ENCODE measurements around the gene ODAD4.

ODAD4 gene

DNA sequence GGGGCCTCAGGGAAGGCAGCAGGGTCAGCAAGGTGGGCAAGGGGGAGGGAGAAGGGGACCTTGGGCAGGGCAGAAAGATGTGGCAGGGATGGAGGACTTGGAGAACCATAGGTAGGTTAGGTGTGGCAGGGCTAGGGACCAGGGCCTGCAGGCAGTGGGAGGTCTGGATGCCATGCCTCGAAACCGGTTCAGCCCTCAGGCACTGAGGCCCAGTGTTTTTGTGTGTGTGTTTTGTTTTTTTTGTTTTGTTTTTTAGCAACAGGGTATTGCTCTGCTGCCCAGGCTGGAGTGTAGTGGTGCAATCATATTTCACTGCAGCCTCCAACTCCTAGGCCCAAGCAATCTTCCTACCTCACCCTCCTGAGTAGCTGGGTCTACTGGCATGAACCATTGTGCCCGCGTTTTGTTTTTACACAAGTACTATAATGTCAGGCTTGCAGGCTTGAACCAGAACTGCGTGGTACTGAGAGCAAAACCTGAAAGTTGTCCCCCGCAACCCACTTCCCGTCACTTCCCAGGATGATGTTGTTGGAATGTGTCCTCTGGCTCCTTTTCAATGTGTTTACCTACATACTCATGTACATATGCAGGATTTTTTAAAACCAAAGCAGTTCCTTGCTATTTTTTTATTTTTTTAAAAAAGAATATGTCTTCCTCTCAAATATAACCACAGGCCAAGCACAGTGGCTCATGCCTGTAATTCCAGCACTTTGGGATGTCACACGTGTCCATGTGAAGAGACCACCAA is 12.4 kb downstream of the ODAD4 start:
- no peak for DNase-seq (ENCODE audit: low read depth in 1 of 2, low spot score in 1 of 2)
- TF ChIP-seq, protein P1, sequence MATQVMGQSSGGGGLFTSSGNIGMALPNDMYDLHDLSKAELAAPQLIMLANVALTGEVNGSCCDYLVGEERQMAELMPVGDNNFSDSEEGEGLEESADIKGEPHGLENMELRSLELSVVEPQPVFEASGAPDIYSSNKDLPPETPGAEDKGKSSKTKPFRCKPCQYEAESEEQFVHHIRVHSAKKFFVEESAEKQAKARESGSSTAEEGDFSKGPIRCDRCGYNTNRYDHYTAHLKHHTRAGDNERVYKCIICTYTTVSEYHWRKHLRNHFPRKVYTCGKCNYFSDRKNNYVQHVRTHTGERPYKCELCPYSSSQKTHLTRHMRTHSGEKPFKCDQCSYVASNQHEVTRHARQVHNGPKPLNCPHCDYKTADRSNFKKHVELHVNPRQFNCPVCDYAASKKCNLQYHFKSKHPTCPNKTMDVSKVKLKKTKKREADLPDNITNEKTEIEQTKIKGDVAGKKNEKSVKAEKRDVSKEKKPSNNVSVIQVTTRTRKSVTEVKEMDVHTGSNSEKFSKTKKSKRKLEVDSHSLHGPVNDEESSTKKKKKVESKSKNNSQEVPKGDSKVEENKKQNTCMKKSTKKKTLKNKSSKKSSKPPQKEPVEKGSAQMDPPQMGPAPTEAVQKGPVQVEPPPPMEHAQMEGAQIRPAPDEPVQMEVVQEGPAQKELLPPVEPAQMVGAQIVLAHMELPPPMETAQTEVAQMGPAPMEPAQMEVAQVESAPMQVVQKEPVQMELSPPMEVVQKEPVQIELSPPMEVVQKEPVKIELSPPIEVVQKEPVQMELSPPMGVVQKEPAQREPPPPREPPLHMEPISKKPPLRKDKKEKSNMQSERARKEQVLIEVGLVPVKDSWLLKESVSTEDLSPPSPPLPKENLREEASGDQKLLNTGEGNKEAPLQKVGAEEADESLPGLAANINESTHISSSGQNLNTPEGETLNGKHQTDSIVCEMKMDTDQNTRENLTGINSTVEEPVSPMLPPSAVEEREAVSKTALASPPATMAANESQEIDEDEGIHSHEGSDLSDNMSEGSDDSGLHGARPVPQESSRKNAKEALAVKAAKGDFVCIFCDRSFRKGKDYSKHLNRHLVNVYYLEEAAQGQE (IDR thresholded peaks at IDR 0.05; ENCODE audit: insufficient replicate concordance, low read depth), result no peak
- TF ChIP-seq SPI1 (IDR thresholded peaks at IDR 0.05; ENCODE audit: borderline replicate concordance, low read depth), result no peak
- TF ChIP-seq, protein P2, sequence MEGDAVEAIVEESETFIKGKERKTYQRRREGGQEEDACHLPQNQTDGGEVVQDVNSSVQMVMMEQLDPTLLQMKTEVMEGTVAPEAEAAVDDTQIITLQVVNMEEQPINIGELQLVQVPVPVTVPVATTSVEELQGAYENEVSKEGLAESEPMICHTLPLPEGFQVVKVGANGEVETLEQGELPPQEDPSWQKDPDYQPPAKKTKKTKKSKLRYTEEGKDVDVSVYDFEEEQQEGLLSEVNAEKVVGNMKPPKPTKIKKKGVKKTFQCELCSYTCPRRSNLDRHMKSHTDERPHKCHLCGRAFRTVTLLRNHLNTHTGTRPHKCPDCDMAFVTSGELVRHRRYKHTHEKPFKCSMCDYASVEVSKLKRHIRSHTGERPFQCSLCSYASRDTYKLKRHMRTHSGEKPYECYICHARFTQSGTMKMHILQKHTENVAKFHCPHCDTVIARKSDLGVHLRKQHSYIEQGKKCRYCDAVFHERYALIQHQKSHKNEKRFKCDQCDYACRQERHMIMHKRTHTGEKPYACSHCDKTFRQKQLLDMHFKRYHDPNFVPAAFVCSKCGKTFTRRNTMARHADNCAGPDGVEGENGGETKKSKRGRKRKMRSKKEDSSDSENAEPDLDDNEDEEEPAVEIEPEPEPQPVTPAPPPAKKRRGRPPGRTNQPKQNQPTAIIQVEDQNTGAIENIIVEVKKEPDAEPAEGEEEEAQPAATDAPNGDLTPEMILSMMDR (IDR thresholded peaks at IDR 0.05; ENCODE audit: insufficient read depth, low read length), result no peak
- TF ChIP-seq GABPA (IDR thresholded peaks at IDR 0.05; ENCODE audit: low read depth), result no peak
- TF ChIP-seq POLR2AphosphoS5 (IDR thresholded peaks at IDR 0.05; ENCODE audit: low read depth), result no peak
- Histone ChIP-seq H3K27me3 (ENCODE audit: insufficient read depth, poor library complexity, severe bottlenecking) (no peaks in the 10 kb centered on the region), H3K27ac (replicated peaks) (no peak overlapping the region), H3K4me3 (replicated peaks; ENCODE audit: insufficient read depth, low read length) (no peak overlapping the region)

DNA sequence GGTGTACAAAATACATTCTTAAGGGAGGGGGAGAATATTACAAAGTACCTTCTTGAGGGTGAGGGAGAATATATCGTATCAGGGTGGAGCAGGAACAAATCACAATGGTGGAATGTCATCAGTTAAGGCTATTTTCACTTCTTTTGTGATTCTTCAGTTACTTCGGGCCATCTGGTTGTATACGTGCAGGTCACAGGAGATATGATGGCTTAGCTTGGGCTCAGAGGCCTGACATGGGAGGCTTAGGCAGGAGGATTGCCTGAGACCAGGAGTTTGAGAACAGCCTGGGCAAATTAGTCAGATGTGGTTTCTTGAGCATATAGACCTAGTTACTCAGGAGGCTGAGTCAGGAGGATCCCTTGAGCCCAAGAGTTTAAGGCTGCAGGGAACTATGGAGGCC is 13.1 kb downstream of the ODAD4 start:
- Histone ChIP-seq H3K27me3 (ENCODE audit: insufficient read depth, poor library complexity, severe bottlenecking) (no peaks in the 10 kb centered on the region), H3K27ac (replicated peaks) (no peak overlapping the region), H3K4me3 (replicated peaks; ENCODE audit: insufficient read depth, low read length) (no peak overlapping the region)
- TF ChIP-seq, protein P2 (IDR thresholded peaks at IDR 0.05; ENCODE audit: insufficient read depth, low read length), result no peak
- TF ChIP-seq, protein P1 (IDR thresholded peaks at IDR 0.05; ENCODE audit: insufficient replicate concordance, low read depth), result no peak
- TF ChIP-seq POLR2AphosphoS5 (IDR thresholded peaks at IDR 0.05; ENCODE audit: low read depth) (no peak), GABPA (IDR thresholded peaks at IDR 0.05; ENCODE audit: low read depth) (no peak), SPI1 (IDR thresholded peaks at IDR 0.05; ENCODE audit: borderline replicate concordance, low read depth) (no peak)
- DNase-seq (ENCODE audit: low read depth in 1 of 2, low spot score in 1 of 2), result no peak

DNA sequence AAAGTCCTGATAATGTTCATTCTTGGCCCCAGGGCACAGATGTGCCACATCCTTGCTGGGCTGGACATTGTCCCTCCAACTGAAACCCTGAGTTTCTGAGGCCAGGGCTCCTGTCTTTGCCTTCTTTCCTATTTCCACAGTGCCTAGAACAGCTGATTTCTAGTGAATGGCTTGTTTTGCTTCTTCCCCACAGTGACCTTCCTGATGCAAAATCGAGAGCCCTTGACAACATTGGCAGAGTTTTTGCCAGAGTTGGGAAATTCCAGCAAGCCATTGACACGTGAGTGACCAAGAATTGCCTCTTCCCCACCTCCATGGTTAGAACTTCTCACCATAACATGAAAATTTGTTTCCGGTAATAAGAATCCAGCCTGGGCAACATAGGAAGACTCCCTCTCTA is 14.5 kb downstream of the ODAD4 start:
- no peak for TF ChIP-seq POLR2AphosphoS5 (IDR thresholded peaks at IDR 0.05; ENCODE audit: low read depth)
- TF ChIP-seq, protein P2 (IDR thresholded peaks at IDR 0.05; ENCODE audit: insufficient read depth, low read length), result no peak
- TF ChIP-seq SPI1 (IDR thresholded peaks at IDR 0.05; ENCODE audit: borderline replicate concordance, low read depth), result no peak
- TF ChIP-seq, protein P1 (IDR thresholded peaks at IDR 0.05; ENCODE audit: insufficient replicate concordance, low read depth), result no peak
- no peak for TF ChIP-seq GABPA (IDR thresholded peaks at IDR 0.05; ENCODE audit: low read depth)
- no peak for DNase-seq (ENCODE audit: low read depth in 1 of 2, low spot score in 1 of 2)
- Histone ChIP-seq H3K27me3 (ENCODE audit: insufficient read depth, poor library complexity, severe bottlenecking) (no peaks in the 10 kb centered on the region), H3K27ac (replicated peaks) (no peak overlapping the region), H3K4me3 (replicated peaks; ENCODE audit: insufficient read depth, low read length) (no peak overlapping the region)

Data from HL-60 (cell line).